Measurements from ENCODE around the gene LCN10. TPM values are rescaled to one million over a fixed set of nuclear protein-coding genes. Genes with fewer than 3 reads are reported as not detected.

The LCN10 gene
- polyA plus RNA-seq, 3 donors = 0.16 TPM; not detected in 2

GRCh38 chr9:136733611-136734010, 9.1 kb downstream of the LCN10 start:
- intact Hi-C loops (cut with micrococcal nuclease) = no loop called here
- Mint-ChIP-seq H3K27ac (peak overlapping the region in 1 of 7 donors; percentile 3), H3K36me3 (no peaks in the 10 kb centered on the region), H3K9me3 (peaks cover 0 to 3% (median 0%) of the 10 kb centered on the region in 7 donors), H3K27me3 (ENCODE audit: low read depth in 3 of 3) (peaks cover 8 to 12% (median 10%) of the 10 kb centered on the region in 3 donors), H3K4me3 (no peak overlapping the region), H3K4me1 (peaks cover 9% of the 10 kb centered on the region)
- no peak overlapping the region for H3K9ac ChIP-seq (ENCODE audit: insufficient read depth, low read length, poor library complexity, severe bottlenecking)
- H3K79me2 ChIP-seq (ENCODE audit: insufficient read depth, low read length) = peaks cover 13% of the 10 kb centered on the region
- no peaks in the 10 kb centered on the region for H3K9me3 ChIP-seq (replicated peaks in 1 of 2; ENCODE audit: control insufficient read depth in 1 of 2, insufficient read depth in 1 of 2, low read length in 2 of 2)
- no peak for DNase-seq
- H4K20me1 ChIP-seq (ENCODE audit: insufficient read depth, low read length) = no peaks in the 10 kb centered on the region
- no peak overlapping the region for H2AFZ ChIP-seq (ENCODE audit: insufficient read depth, low read depth, low read length, poor library complexity, severe bottlenecking)
- TF ChIP-seq, protein P1, sequence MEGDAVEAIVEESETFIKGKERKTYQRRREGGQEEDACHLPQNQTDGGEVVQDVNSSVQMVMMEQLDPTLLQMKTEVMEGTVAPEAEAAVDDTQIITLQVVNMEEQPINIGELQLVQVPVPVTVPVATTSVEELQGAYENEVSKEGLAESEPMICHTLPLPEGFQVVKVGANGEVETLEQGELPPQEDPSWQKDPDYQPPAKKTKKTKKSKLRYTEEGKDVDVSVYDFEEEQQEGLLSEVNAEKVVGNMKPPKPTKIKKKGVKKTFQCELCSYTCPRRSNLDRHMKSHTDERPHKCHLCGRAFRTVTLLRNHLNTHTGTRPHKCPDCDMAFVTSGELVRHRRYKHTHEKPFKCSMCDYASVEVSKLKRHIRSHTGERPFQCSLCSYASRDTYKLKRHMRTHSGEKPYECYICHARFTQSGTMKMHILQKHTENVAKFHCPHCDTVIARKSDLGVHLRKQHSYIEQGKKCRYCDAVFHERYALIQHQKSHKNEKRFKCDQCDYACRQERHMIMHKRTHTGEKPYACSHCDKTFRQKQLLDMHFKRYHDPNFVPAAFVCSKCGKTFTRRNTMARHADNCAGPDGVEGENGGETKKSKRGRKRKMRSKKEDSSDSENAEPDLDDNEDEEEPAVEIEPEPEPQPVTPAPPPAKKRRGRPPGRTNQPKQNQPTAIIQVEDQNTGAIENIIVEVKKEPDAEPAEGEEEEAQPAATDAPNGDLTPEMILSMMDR (IDR thresholded peaks at IDR 0.05) = no peak
- no peak overlapping the region for H3K4me2 ChIP-seq (replicated peaks; ENCODE audit: extremely low read depth, low read length, poor library complexity, severe bottlenecking)
- no peak overlapping the region for H3K4me3 ChIP-seq (replicated peaks in 1 of 3; ENCODE audit: low read depth in 2 of 3, low read length in 3 of 3)
- H3K27ac ChIP-seq (ENCODE audit: low read depth in 1 of 2, low read length in 2 of 2) = no peak overlapping the region
- WGBS (ENCODE audit: insufficient coverage) = 96% methylated on average over 11 of the region's 12 CpGs
- peaks cover 0 to 9% of the 10 kb centered on the region in 2 donors for H3K27me3 ChIP-seq (ENCODE audit: control insufficient read depth in 2 of 2, insufficient read depth in 2 of 2, low read length in 2 of 2)
- peaks cover 8 to 9% of the 10 kb centered on the region in 2 donors for H3K4me1 ChIP-seq (ENCODE audit: control insufficient read depth in 1 of 2, insufficient read depth in 2 of 2, low read length in 2 of 2)
- no peaks in the 10 kb centered on the region for H3K36me3 ChIP-seq (replicated peaks in 1 of 2; ENCODE audit: control insufficient read depth in 1 of 2, insufficient read depth in 2 of 2, low read length in 2 of 2)

DNA sequence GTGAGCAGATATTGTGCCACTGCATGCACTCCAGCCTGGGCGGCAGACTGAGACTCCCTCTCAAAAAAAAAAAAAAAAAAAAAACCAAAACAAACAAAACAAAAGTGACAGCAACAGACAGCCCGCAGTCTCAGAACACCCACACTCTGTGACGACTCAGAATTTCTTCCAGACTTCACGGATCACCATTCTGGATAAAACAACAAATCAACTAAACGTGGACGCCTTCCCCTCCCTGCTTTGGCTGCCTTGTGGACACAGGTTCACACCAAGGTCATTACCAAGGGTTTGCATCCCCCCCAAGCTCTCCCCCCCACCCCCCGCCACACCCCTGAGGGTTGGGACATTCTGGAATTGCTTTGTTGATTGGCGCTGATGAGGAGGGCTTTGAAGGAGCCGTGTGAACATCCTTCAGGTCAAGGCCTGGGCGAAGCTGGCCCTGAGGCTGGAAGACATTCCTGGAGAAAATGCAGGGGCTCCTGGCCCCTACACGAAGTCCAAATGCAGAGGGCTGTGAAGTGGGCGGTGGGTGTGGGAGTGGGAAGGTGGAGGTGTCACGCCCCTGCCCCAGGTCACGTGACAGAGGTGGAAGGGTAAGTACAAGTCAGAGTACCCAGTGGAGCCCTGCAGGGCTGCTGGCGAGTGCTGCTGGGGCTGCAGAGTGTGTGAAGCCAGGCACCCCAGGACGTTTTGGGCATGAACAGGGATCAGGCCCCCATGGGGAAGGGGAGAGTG, 10.1 kb downstream of the LCN10 start:
- peaks cover 3% of the 10 kb centered on the region for H4K20me1 ChIP-seq (ENCODE audit: insufficient read depth, low read length)
- no peaks in the 10 kb centered on the region for H3K36me3 Mint-ChIP-seq
- 88% methylated on average over 11 of the region's 16 CpGs for WGBS (ENCODE audit: insufficient coverage)
- H3K36me3 ChIP-seq (replicated peaks in 1 of 2; ENCODE audit: control insufficient read depth in 1 of 2, insufficient read depth in 2 of 2, low read length in 2 of 2) = no peaks in the 10 kb centered on the region
- no peak for DNase-seq
- intact Hi-C loops (cut with micrococcal nuclease) = no loop called here
- H3K9me3 Mint-ChIP-seq = peaks cover 0 to 2% (median 0%) of the 10 kb centered on the region in 7 donors
- H3K27me3 Mint-ChIP-seq (ENCODE audit: low read depth in 3 of 3) = peaks cover 8 to 12% (median 10%) of the 10 kb centered on the region in 3 donors
- no peak overlapping the region for H3K4me3 Mint-ChIP-seq
- H3K4me1 Mint-ChIP-seq = peaks cover 9% of the 10 kb centered on the region
- no peak overlapping the region for H3K4me3 ChIP-seq (replicated peaks in 1 of 3; ENCODE audit: low read depth in 2 of 3, low read length in 3 of 3)
- no peak overlapping the region for H3K27ac ChIP-seq (ENCODE audit: low read depth in 1 of 2, low read length in 2 of 2)
- peaks cover 10 to 15% of the 10 kb centered on the region in 2 donors for H3K4me1 ChIP-seq (ENCODE audit: control insufficient read depth in 1 of 2, insufficient read depth in 2 of 2, low read length in 2 of 2)
- H3K4me2 ChIP-seq (replicated peaks; ENCODE audit: extremely low read depth, low read length, poor library complexity, severe bottlenecking) = no peak overlapping the region
- H2AFZ ChIP-seq (ENCODE audit: insufficient read depth, low read depth, low read length, poor library complexity, severe bottlenecking) = no peak overlapping the region
- no peak overlapping the region for H3K27ac Mint-ChIP-seq
- peaks cover 20% of the 10 kb centered on the region for H3K79me2 ChIP-seq (ENCODE audit: insufficient read depth, low read length)
- TF ChIP-seq, protein P1 (IDR thresholded peaks at IDR 0.05) = no peak
- H3K9ac ChIP-seq (ENCODE audit: insufficient read depth, low read length, poor library complexity, severe bottlenecking) = no peak overlapping the region
- H3K27me3 ChIP-seq (ENCODE audit: control insufficient read depth in 2 of 2, insufficient read depth in 2 of 2, low read length in 2 of 2) = peaks cover 0 to 9% of the 10 kb centered on the region in 2 donors
- H3K9me3 ChIP-seq (replicated peaks in 1 of 2; ENCODE audit: control insufficient read depth in 1 of 2, insufficient read depth in 1 of 2, low read length in 2 of 2) = no peaks in the 10 kb centered on the region

All from CD14-positive monocyte (primary cell).